DMS 273 (cell line): ENCODE data around the gene TCF7L2.

Source experiments
- DNase-seq: peaks from one replicate; lab custom pipeline; 2025; ENCODE audit not compliant: unreplicated experiment; lab: John Stamatoyannopoulos, UW

TCF7L2 gene

DNA sequence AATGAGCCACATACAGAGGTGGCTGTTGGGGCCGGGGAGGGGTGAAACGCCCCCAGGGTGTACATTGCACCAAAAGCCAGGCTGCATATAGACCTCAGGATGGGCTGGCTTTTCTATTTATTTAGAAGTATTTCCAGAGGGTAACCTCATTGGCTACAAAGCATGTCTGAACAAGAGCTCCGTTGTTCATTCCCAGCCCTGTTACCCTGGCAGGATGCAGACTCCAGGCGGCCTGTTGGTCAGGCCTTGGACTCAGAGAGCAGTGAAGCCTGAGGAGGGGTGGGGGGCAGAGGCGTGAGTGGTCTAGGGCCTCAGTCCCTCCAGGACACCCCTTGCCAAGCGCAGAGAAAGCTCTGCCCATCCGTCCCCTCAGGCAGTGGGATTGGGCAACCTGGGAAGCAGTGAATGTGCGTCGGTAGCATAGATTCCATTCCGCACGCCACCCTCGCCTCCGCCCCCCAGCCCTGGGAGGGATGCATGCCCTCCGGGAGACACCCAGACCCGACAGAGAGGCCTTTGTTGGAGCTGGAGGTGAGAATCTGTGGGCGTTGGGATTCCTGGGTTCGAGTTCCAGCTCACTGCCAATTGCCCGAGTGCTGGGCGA lies 41.9 kb downstream of the TCF7L2 start:
- DNase-seq = no peak

DNA sequence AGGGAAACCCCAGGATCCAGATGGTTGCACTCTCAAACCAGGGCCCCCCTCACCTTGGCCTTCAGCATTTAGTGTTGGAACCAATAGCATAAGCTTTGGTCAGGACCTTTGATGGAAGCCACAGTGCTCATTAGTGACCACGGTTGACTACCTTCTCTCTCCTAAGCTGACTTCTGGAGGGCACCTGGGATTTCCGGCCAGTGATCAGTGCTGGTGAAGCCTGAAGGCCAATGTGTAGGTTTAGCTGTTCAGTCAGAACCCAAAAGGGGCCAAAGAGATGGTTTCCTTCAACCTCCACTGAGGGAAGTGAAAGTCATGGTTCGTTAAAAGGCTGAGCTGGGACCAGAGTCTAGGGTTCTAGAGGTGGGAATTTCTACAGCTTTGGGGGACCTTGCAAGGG lies 46.4 kb downstream of the TCF7L2 start:
- DNase-seq = no peak

DNA sequence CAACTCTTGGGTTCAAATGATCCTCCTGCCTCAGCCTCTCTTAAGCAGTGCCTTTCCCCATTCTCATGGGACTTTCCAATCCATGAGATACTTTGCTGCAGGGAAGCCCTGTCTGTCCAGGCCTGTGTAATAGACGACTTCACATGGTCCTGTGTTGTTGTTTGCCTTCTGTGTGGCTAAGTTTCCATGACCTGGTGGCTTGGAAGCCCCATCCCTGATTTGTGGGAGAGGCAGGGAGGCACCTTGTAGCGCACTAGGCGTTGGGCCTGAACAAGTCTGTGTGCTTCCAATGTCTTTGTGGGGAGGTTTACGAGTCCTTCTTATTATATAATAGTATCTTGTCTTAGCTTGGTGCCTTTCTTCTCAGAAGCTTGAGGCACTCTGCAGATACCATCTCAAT lies 49.1 kb downstream of the TCF7L2 start:
- DNase-seq = no peak

DNA sequence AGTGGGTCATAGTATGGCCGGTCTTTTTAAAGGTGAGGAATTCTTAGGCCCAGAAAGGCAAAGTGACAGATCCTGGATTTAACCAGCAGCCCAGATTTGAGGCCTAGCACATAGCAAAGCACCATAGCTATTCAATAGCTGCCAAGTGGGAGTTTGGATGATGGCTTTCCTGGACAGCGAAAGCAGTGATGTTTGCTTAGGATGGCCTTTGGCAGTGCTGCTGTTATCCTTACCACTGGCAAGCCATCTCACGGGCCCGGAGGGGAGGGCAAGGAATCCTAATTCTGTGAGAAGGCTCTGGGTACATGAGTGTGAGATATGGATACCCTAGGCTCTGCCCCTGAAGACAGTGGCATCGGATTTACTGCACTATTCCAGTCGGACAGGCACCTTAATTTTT lies 50.4 kb downstream of the TCF7L2 start:
- DNase-seq = no peak

DNA sequence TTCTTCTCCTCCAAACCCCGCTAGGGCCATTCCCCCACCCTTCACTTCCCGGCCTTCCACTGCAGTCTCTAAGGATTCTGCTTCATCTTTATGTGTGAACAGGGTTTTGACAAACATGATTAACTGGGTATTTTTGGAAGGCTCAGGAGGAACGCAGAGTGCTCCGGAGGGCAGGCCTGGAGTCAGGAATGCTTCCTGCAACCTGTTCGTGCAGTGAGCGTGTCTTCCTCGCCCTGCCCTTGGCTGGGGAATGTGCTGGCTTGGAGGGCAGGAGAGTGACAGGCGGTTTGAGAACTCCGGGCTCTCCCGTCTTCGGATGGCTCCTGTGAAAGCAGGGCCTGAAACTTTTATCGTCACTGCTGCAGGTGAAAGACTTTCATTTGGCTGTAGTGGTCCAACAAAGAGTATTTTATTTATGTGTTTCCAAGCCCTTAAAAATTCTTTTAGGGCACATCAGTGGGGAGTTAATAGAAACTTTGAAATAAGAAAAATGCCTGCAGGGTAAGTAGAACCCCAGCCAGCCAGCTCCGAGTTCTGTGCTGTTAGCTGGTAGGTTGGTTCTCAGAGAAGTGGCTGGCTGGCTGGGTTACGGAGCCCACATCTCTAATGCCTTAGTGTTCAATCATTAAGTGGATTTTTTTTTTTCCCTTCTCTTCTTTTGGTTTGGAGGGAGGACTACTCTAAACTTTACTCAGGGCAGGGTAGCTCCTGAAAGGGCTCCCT lies 51.0 kb downstream of the TCF7L2 start:
- no peak for DNase-seq

DNA sequence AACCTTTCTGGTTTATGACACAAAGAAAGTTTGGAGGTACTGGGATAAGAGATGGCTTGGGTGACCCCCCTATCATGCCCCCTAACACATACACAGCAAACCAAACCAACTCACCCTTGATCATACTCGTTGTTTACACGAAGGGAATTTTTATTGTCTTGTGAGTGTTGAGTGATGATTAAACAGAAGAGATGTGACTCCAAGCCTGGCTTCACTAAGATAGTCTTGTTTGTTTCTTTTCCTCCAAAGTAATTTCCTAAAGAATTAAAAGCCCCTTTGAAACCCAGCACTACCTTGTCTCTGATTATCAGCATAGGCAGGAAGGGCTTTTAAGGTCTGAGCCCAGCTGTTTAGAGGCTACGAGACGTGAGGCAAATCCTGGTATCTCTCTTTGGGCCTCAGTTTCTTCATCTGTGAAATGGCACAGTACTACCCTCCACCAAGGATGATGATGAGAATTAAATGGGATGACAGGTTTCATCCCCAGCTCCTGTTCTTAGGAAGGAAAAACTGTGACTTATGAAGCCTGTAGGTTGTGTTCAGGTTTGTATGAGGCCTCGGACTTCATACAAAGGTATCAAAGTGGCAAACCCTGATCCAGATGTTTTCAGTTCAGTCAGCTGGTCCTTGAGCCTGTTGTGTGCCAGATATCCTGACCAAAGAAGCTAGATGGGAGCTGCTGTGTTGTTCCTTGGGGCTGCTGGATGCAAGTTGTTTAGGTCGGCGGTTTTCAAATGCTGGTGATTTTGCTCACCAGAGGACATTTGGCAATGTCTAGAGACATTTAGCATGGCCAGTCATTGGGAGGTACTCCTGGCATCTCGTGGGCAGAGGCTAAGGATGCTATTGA lies 51.8 kb downstream of the TCF7L2 start:
- DNase-seq = no peak

DNA sequence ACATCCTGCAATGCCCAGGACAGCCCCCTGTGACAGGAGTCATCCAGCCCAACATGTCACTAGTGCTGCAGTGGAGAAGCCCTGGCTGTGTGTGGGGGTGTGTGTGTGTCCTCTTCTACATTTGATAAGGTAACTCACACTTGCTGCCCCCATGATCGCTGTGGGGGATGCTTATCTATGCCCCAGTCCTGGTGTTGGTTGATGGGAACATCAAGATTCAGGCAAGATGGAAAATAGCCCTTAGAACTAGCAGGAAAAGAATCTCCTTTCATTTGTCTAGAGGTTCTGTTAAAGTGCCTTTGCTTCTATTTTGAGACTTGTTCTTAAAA lies 52.4 kb downstream of the TCF7L2 start:
- no peak for DNase-seq

DNA sequence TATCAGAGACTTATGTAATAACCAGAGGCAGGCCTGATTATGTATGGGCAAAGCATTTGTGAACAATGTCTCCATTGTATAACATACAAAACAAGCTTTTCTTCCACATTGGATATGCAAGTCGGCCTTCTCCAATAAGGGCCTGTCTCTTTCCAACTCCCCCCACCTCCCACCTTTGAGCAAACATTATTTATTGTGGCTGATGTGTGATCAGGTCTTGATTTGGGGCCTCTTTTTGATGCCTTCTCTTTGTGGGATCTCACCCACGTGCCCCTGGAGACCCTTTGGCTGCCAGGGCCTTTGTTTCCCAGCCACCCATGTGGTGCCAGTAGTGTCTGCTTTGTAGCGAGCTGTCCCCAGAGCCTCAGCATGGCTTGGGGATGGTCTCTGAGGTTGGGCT lies 53.0 kb downstream of the TCF7L2 start:
- no peak for DNase-seq

DNA sequence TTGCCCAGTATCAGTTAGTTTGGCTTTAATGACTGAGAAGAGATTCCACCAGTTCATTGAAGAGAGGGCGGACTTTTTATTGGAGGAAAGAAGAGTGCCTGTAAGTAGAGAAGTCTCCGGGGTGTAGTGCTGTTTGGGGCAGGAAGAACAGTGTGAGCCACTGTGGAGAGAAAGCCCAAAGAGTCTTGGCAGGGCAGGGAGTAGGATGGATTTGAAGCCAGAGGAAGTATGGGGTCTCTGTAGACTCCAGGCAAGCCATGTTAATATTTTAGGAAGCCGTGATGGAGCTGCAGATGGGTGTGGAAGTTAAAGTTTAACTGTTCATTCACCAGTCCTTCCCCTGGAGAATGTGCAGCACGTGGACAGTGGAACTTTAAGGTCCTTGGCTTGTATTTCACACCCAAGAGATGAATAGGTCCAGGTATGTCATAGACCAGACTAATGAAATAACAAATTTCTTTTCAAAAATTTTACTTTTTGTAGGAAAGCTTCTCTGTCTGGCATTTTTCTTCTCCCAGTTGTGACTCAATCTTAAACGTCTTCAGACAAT lies 54.1 kb downstream of the TCF7L2 start:
- no peak for DNase-seq

DNA sequence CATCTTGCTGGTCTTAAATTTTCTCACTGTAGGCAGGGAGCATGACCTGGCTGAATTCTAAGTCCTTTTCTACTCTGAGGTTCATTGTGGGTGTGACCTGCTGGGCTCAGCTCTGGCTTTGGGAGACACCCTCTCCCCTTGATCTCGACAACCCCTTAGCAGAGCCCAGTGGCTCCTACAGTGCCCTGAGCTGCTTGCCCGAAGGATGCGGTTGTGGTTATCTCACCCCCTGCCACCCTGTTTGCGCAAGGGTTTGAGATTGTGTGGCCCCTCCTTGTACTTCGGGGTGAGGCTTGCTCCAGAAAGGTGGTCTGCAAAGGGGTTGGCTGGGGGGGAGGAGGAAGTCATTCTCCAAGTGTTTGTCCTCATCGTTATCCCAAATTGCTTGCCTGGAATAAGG lies 55.3 kb downstream of the TCF7L2 start:
- no peak for DNase-seq

DNA sequence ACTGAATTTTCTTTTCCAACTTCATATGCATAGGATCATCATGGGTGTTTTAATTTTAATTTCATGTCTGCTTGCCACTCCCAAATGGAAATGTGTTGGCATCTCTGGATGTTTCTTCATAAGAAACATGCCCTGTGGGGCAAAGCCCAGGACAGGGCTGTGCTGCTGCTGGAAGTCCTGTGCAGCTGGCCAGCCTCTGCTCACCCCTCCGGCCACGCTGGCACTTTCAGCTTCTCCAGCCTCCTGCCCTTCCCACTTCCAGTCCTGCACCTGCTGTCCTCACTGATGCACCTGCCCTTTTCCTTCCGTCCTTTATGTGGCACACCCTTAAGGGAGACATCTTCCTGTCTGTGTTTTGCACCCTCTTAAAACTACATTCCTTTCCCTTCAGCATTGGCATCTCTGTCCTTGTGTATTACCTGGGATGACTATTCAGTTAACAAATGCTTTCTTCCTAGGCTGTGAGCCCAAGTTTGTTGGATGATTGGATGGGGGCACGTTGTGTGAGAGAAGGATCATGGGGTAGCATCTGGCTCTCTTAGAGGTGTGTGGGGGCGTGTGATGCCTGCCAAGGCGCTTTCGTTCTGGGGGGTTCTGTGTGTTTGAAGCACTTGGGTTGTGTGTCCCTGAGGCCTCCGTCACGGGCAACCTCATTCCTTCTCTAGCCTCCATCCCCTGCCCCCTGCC lies 56.8 kb downstream of the TCF7L2 start:
- DNase-seq = no peak

DNA sequence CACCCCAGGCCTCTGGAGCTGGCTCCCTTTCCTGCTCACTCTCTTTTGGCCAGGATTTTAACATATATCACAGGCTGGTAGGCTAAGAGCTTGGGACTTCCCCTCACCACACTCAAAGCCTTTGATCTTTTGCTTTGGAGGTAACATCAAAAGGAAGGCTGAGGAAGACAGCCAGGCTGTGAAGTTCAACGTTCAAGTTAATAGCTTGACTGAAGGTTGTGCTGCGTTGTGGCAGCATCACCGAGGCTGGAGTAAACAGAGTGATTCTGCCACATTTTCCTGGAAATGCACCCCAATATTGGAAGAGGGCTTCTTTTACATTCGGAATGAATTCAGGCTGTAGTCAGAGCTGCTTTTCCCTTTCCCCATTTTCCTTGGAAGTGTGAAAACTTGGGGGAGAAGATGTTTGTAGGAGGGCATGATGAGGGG lies 57.3 kb downstream of the TCF7L2 start:
- DNase-seq = no peak

DNA sequence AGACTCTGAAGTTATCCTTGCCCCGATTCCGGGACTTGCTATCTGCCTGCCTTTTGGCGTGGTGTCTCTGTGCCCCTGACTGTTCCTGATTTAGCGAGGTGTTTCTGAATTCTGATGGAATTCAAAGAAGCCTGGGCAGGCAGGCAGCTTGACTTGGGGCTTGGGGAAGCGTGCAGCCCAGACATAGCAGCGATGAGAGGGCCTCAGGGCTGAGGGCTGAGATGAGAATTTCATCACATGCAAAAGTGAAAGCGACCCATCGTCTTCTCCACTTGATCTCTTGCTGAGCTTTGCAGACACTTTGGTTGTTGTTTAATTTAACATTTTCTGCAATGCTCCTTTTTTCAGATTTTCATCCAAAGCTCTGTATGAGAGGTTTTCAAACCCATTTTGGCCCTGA lies 57.8 kb downstream of the TCF7L2 start:
- DNase-seq = no peak

DNA sequence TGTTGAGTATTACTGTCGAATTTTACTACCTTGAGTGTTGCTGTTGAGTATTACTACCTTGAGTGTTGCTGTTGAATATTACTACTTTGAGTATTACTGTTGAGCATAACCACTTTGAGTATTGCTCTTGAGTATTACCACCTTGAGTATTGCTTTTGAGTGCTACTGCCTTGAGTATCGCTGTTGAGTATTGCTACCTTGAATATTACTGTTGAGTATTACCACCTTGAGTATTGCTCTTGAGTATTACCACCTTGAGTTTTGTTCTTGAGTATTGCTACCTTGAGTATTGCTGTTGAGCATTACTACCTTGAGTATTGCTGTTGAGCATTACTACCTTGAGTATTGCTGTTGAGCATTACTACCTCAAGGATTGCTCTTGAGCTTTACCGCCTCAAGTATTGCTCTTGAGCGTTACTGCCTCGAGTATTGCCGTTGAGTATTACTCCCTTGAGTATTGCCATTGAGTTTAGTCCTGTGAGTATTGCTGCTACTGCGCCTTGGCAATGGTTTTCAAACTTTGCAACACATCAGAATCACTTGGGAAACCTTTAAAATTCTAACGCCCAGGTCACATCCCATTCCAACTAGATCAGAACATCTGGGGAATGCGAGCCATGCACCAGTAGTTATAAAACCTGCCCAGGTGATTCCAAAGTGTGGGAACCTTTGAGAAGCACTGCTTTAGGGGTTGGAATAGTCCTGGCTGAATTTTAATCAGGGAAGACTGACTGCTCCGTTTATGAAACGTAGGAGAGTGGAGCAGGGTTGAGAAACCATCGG lies 61.7 kb downstream of the TCF7L2 start:
- no peak for DNase-seq

DNA sequence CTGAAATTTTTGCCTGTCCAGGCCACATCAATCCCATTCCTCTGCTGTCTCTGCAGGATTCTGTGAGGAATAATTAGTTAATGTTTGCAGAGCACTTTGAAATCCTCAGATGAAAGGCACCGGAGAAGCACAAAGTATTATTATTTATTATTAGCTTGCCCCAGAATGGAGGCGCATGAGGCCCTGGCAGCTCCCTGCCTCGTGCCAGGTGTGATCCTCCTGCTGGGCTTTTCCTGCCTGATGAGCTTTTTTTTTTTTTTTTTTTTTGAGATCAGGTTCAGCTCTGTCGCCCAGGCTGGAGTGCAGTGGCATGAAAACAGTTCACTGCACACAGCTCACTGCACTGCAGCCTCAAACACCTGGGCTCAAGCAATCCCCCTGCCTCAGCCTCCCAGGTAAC lies 65.2 kb downstream of the TCF7L2 start:
- no peak for DNase-seq

DNA sequence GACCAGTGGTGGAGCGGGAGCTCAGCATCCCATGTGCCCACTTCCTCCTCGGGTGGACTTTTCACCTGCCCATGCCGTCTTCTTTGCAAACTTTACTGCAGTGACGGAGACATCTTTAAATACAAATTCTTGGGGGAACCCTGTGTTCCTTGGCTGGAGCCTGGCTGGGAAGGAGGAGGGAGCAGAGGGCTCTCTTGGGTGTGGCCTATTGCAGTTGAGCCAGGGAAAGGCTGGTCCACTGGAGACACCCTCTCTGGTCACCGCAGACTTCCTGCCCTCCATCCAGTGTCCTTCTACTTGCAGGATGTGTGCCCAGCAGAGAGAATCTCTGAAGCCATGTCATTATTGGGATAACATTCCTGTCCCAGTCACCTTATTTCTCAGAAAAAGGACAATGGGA lies 67.3 kb downstream of the TCF7L2 start:
- no peak for DNase-seq

DNA sequence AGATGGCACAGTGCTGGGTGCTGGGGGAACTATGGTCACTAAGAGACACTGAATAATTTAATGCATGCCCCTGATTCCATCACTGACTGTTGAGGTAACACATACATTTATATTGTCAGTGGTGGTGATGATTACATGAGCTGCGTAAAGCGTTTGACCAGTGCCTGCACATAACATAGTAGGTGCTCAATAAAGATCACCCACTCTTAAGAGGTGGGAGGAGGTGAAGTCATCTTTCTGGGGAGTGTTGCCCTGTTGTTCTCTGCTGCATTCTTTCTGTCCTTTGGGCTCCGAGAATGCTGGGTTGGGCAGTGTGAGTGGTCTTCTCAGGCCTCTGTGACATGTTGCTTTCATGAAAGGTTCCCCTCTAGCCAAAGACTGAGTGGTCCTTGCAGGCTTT lies 68.0 kb downstream of the TCF7L2 start:
- DNase-seq = no peak

DNA sequence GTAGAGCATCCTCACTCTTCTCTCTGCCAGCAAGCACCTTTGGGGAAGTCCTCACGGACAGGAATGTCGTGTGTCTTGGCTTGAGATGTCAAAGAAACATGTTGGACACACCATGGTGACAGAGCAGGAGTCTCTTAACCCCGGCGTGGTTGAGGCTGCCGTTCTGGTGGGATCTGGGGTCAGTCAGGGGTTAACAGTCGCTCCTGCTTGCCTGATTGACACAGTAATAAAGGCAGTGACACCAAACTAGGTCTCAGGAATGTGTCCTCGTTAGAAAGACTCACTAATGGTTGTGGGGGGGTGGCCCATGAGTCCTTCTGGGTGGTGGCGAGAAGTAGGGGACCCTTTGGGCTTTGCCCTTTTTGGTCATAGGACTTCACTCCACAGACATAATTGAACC lies 69.0 kb downstream of the TCF7L2 start:
- DNase-seq = no peak

DNA sequence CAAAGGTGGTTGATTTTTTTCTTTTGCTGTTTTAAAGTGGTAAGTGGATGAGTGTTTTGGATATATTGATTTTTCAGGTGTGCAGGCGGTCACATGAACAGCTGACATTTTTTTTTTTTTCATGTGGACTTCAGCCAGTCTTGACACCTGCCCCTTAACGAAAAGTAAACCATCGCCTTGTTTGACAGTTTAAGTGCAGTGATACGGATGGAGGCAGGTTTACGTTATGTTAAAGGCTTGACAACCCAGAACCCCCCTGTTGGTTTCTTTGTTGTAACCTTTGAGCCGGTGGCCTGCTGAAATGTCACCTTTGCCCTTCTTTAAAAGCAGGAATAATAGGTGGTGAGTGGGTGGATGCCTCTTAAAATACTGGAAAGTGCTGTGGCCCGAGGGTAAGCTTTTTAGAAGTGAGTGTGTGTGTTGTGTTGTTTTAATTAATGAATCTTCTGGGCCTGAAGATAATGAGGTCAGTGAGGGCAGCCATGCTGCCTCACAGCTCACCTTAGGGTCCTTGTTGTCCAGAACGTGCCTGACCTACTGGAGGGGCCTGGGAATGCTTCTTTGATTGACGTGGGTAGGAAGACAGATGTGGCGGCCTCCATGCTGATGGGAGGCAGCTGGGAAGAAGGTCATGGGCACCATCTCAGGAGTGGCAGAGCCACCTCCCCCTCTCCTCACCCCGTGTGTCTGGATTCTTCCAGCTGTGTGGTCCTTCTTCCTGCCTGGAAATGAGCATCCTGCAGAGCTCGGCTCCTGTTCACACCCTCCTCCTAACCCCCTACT lies 69.8 kb downstream of the TCF7L2 start:
- no peak for DNase-seq

DNA sequence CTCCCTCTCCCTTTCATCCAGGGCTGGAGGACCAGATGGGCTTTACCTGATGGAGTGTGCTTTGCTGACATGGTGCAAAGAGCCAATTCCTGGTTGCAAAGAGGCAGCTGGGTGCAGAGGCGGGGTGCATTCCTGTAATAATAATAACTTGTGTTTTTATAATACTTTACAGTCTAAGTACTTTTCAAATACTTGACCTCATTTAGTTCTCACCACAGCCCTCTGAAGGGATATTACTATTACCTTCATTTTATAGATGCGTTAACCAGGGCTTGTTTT lies 70.4 kb downstream of the TCF7L2 start:
- no peak for DNase-seq
